HG03432 (cell line): ENCODE measurements around the gene BICRA.
A peak's percentile ranks its signal among the peaks of the same experiment; 100 is the strongest.
"Not testable (repeated sequence)": the region's sequence is repeated elsewhere in the genome, so short reads cannot be mapped to it uniquely, and the experiment has no call there.

Experiments used
- ATAC-seq: cut with Tn5 transposase; IDR thresholded peaks from one replicate; pipeline ENCODE4 v1.9.1; 2021; ENCODE audit warnings: mild to moderate bottlenecking, moderate library complexity; ENCODE audit not compliant: unreplicated experiment

BICRA gene

GRCh38 chr19:47740866-47741519 is 132.1 kb downstream of the BICRA start:
- no peak for ATAC-seq

DNA sequence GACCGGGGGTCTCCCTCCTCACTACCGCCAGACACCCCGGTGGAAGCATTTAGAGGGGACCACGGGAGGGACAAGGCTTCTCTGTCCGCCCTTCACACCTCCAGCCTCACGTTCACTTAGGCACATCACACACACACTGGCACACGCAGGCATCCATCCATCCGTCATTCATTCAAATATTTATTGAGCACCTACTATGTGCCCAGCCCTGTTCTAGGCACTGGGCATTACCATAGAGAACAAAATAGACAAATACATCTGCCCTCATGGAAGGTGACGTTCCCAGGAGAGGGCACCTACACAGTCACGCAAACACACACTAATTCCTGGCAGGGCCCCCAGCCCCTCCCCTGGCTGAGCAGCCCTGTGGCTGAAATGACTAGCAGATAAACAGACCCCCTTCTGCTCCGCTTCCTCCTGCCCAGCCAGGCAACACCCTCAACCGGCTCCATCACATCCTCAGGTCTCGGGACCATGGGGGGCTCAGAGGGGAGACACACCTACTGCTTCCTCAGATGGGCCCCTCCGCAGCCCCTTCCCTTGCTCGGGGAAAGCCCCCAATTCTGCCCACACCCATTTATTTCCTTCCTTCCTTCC is 132.7 kb downstream of the BICRA start:
- no peak for ATAC-seq

DNA sequence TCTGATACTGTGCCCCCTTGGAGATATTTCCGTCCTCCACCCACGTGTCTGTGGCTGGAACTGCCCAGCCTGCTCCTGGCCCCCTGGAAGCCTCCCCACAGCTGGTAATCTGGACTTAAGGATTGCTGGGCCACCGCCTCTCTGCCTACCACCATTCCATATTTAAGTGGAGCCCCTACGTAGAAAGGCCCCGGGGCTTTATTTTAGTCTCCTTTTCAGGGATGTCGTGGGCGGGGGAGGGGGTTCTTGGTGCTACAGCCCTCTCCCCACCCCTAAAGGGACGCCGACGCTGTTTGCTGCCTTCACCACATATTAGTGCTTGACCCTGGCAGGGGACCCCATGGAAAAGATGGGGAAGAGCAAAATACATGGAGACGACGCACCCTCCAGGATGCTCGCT is 133.7 kb downstream of the BICRA start:
- ATAC-seq: no peak

- ATAC-seq: peak; percentile 74
Measured at GRCh38 chr19:47745010-47745901, 136.3 kb downstream of the BICRA start, which contains the start of gene NOP53. TSS of gene NOP53 (plus strand) at chr19:47745546. CDS start at chr19:47745560, 14 bp downstream.

GRCh38 chr19:47746129-47746528 is 137.2 kb downstream of the BICRA start:
- ATAC-seq: not testable (repeated sequence)

- ATAC-seq: no peak
Measured at GRCh38 chr19:47749326-47749725, 140.4 kb downstream of the BICRA start.

DNA sequence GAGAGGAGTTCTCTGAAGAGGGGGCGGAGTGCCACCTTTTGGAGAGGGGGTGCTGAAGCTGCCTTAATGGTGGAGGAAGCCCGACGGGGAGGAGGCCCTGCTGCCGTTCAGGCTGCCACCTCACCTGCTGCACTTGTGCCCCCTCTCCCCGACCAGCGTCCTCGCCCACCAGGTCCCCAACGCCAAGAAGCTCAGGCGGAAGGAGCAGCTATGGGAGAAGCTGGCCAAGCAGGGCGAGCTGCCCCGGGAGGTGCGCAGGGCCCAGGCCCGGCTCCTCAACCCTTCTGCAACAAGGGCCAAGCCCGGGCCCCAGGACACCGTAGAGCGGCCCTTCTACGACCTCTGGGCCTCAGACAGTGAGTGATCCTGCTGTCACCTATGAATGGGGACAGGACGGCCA is 141.8 kb downstream of the BICRA start:
- no peak for ATAC-seq

GRCh38 chr19:47752440-47753211 is 143.7 kb downstream of the BICRA start:
- ATAC-seq: no peak
